ENCODE data around the gene COL4A2.

DNA sequence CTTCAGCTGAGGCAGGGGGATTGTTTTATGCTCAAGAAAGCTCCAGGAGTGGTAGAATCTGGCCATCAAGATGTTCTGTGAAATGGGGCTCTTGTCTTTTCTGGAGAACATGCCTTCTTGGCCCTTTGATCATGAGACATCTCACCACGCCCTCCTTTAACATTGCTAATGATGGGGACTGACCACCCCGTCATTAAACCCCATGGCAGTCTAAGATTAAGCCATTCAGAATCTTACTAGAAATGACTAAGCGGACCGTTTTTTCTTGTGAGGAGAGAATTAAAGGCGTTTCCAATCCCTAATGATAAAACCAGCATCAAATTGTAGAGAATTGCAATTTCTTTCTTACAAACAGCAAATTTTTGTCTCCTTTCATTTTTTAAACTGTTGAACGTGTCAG is 89.4 kb downstream of the COL4A2 start:
- TF ChIP-seq, protein P1, sequence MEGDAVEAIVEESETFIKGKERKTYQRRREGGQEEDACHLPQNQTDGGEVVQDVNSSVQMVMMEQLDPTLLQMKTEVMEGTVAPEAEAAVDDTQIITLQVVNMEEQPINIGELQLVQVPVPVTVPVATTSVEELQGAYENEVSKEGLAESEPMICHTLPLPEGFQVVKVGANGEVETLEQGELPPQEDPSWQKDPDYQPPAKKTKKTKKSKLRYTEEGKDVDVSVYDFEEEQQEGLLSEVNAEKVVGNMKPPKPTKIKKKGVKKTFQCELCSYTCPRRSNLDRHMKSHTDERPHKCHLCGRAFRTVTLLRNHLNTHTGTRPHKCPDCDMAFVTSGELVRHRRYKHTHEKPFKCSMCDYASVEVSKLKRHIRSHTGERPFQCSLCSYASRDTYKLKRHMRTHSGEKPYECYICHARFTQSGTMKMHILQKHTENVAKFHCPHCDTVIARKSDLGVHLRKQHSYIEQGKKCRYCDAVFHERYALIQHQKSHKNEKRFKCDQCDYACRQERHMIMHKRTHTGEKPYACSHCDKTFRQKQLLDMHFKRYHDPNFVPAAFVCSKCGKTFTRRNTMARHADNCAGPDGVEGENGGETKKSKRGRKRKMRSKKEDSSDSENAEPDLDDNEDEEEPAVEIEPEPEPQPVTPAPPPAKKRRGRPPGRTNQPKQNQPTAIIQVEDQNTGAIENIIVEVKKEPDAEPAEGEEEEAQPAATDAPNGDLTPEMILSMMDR (IDR thresholded peaks at IDR 0.05) = no peak
- TF ChIP-seq POLR2A (IDR thresholded peaks at IDR 0.05) = no peak

Data from right lobe of liver (tissue), 4 donors.